ENCODE data around the gene WDR18.

GRCh38 chr19:945401-946252, 38.5 kb upstream of the WDR18 start:
- TF ChIP-seq POLR2AphosphoS5 (IDR thresholded peaks at IDR 0.05; ENCODE audit: borderline replicate concordance, low read depth, low read length) (no peak), EZH2 (IDR thresholded peaks at IDR 0.05) (no peak)

All from SK-N-MC (cell line).